ENCODE measurements around the gene TAB2. TPM values are rescaled to one million over a fixed set of nuclear protein-coding genes. Genes with fewer than 3 reads are reported as not detected.
"Not testable (repeated sequence)": the region's sequence is repeated elsewhere in the genome, so short reads cannot be mapped to it uniquely, and the experiment has no call there.

The TAB2 gene
- total and polyA plus RNA-seq, 2 experiments from 2014 or later, result 14.2 to 51.9 TPM

- Histone ChIP-seq H3K27ac (peak overlapping the region; percentile 99), H2AFZ (no peak overlapping the region), H3K79me2 (peaks cover 76% of the 10 kb centered on the region), H3K27me3 (no peaks in the 10 kb centered on the region), H3K4me2 (peak overlapping the region; percentile 85), H3K9me3 (ENCODE audit: low read depth) (no peaks in the 10 kb centered on the region), H4K20me1 (ENCODE audit: insufficient read depth, poor library complexity, severe bottlenecking) (peaks cover 58% of the 10 kb centered on the region), H3K4me1 (ENCODE audit: insufficient read depth) (peaks cover 34% of the 10 kb centered on the region), H3K9me2 (replicated peaks; ENCODE audit: insufficient read depth) (no peaks in the 10 kb centered on the region), H3K36me3 (replicated peaks; ENCODE audit: insufficient read depth, low read depth) (no peaks in the 10 kb centered on the region), H3K4me3 (peak overlapping the region; percentile 83)
- TF ChIP-seq EZH2 (IDR thresholded peaks at IDR 0.05; ENCODE audit: borderline replicate concordance) (no peak), EZH2phosphoT487 (IDR thresholded peaks at IDR 0.05; ENCODE audit: low read depth, severe bottlenecking, unreplicated experiment) (no peak)
- TF ChIP-seq, protein P1, sequence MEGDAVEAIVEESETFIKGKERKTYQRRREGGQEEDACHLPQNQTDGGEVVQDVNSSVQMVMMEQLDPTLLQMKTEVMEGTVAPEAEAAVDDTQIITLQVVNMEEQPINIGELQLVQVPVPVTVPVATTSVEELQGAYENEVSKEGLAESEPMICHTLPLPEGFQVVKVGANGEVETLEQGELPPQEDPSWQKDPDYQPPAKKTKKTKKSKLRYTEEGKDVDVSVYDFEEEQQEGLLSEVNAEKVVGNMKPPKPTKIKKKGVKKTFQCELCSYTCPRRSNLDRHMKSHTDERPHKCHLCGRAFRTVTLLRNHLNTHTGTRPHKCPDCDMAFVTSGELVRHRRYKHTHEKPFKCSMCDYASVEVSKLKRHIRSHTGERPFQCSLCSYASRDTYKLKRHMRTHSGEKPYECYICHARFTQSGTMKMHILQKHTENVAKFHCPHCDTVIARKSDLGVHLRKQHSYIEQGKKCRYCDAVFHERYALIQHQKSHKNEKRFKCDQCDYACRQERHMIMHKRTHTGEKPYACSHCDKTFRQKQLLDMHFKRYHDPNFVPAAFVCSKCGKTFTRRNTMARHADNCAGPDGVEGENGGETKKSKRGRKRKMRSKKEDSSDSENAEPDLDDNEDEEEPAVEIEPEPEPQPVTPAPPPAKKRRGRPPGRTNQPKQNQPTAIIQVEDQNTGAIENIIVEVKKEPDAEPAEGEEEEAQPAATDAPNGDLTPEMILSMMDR (IDR thresholded peaks at IDR 0.05; ENCODE audit: poor library complexity), result no peak
- no peak for DNase-seq (ENCODE audit: low spot score)
- WGBS (ENCODE audit: low lambda C conversion rate, missing lambda C conversion rate), result 57% methylated on average over 3 of the region's 3 CpGs
These were observed 1.9 kb downstream of the TAB2 start for GRCh38 chr6:149319422-149319821.

- H3K27ac ChIP-seq, result not testable (repeated sequence)
- 88% methylated on average over 10 of the region's 10 CpGs for WGBS (ENCODE audit: low lambda C conversion rate, missing lambda C conversion rate)
These were observed 2.5 kb downstream of the TAB2 start for GRCh38 chr6:149320016-149320415.

GRCh38 chr6:149320796-149321195 is 3.3 kb downstream of the TAB2 start:
- Histone ChIP-seq H2AFZ (no peak overlapping the region), H3K27ac (no peak overlapping the region), H3K9me2 (replicated peaks; ENCODE audit: insufficient read depth) (no peaks in the 10 kb centered on the region), H3K9me3 (ENCODE audit: low read depth) (no peaks in the 10 kb centered on the region), H3K79me2 (peaks cover 87% of the 10 kb centered on the region), H3K36me3 (replicated peaks; ENCODE audit: insufficient read depth, low read depth) (no peaks in the 10 kb centered on the region), H3K4me2 (peak overlapping the region; percentile 85), H3K27me3 (no peaks in the 10 kb centered on the region), H3K4me3 (no peak overlapping the region), H4K20me1 (ENCODE audit: insufficient read depth, poor library complexity, severe bottlenecking) (peaks cover 71% of the 10 kb centered on the region), H3K4me1 (ENCODE audit: insufficient read depth) (peaks cover 42% of the 10 kb centered on the region)
- TF ChIP-seq EZH2phosphoT487 (IDR thresholded peaks at IDR 0.05; ENCODE audit: low read depth, severe bottlenecking, unreplicated experiment) (no peak), EZH2 (IDR thresholded peaks at IDR 0.05; ENCODE audit: borderline replicate concordance) (no peak)
- TF ChIP-seq, protein P1 (IDR thresholded peaks at IDR 0.05; ENCODE audit: poor library complexity), result no peak
- DNase-seq (ENCODE audit: low spot score), result no peak

More at GRCh38 chr6:149320016-149320415, 2.5 kb downstream of the TAB2 start:
- H3K36me3 ChIP-seq (replicated peaks; ENCODE audit: insufficient read depth, low read depth); DNase-seq (ENCODE audit: low spot score); H3K27me3 ChIP-seq; H3K9me3 ChIP-seq (ENCODE audit: low read depth); H3K9me2 ChIP-seq (replicated peaks; ENCODE audit: insufficient read depth); H2AFZ ChIP-seq; H3K4me3 ChIP-seq: not testable (repeated sequence)
- Histone ChIP-seq H3K4me1 (ENCODE audit: insufficient read depth) (peaks cover 40% of the 10 kb centered on the region), H3K79me2 (peaks cover 82% of the 10 kb centered on the region), H4K20me1 (ENCODE audit: insufficient read depth, poor library complexity, severe bottlenecking) (peaks cover 64% of the 10 kb centered on the region), H3K4me2 (peak overlapping the region; percentile 85)

DNA sequence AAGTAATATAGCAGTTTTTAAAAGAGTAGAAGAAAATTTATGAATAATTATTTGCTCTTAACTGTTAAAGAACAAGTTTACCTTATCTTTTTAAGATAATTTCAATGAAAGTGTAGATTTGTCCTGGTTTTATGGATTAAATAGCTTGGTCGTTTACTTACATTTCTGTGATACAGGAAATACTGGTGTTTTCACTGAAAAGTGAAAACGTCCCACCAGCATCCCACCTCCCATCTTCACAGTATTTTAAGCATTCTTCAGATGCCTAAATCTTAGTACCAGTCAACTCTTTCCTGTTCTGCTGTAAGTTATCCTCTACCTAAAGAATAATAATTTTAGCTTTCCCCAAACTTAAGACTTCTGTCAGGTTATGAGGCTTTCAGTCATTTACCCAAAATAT is 5.8 kb downstream of the TAB2 start:
- no peak for DNase-seq (ENCODE audit: low spot score)
- Histone ChIP-seq H3K36me3 (replicated peaks; ENCODE audit: insufficient read depth, low read depth) (no peaks in the 10 kb centered on the region), H3K79me2 (peaks cover 100% of the 10 kb centered on the region), H3K4me1 (ENCODE audit: insufficient read depth) (peaks cover 42% of the 10 kb centered on the region), H3K9me3 (ENCODE audit: low read depth) (no peaks in the 10 kb centered on the region), H3K27me3 (no peaks in the 10 kb centered on the region), H3K4me3 (no peak overlapping the region), H4K20me1 (ENCODE audit: insufficient read depth, poor library complexity, severe bottlenecking) (peaks cover 96% of the 10 kb centered on the region), H2AFZ (no peak overlapping the region), H3K9me2 (replicated peaks; ENCODE audit: insufficient read depth) (no peaks in the 10 kb centered on the region), H3K4me2 (no peak overlapping the region), H3K27ac (no peak overlapping the region)
- 41% methylated on average over 2 of the region's 2 CpGs for WGBS (ENCODE audit: low lambda C conversion rate, missing lambda C conversion rate)
- TF ChIP-seq, protein P1 (IDR thresholded peaks at IDR 0.05; ENCODE audit: poor library complexity), result no peak
- TF ChIP-seq EZH2 (IDR thresholded peaks at IDR 0.05; ENCODE audit: borderline replicate concordance) (no peak), EZH2phosphoT487 (IDR thresholded peaks at IDR 0.05; ENCODE audit: low read depth, severe bottlenecking, unreplicated experiment) (no peak)
